Endothelial cell of umbilical vein (primary cell): ENCODE results near the gene BCAS3. TPM values are rescaled to one million over a fixed set of nuclear protein-coding genes. Genes with fewer than 3 reads are reported as not detected.

Experiments
- BruUV-seq: library from RNA; stranded (reverse); fragments of 400-500 nt; replicated peaks from 2 replicates; lab custom pipeline; 2021; lab: Mats Ljungman, UMichigan
- CTCF ChIA-PET: fragments of 300-600, 350-600 bp; sonication (Branson Sonifier 250); formaldehyde crosslinking; loops from one replicate; lab custom pipeline; 2021; ENCODE audit warnings: antibody characterized with exemption, inconsistent platforms; lab: Charles Lee
- POLR2A ChIA-PET: fragments of 300-600, 350-600 bp; sonication (Branson Sonifier 250); formaldehyde crosslinking; loops from one replicate; lab custom pipeline; 2021; ENCODE audit warnings: antibody characterized with exemption, inconsistent platforms; lab: Charles Lee
- DNase-seq: peaks from one replicate; pipeline ENCODE4 v3.0.0-alpha.2; 2011; ENCODE audit warnings: low read depth, low spot score
- FAIRE-seq: peaks from 2 replicates; lab custom pipeline; 2011; peaks lifted over from hg19 to GRCh38; lab: Jason Lieb, UNC
- H2AFZ ChIP-seq: 2 replicates; pipeline ENCODE4 v1.6.0; 2012; ENCODE audit warnings: low read depth, low read length, control low read depth, inconsistent platforms
- H3K27ac ChIP-seq: 2 replicates; pipeline ENCODE4 v1.5.1; 2011; ENCODE audit warnings: low read depth, mild to moderate bottlenecking, control low read depth, low read length, moderate library complexity; ENCODE audit not compliant: insufficient read depth
- H3K27me3 ChIP-seq, 2 experiments: 2 replicates each; pipeline versions ENCODE4 v1.6.0 to v1.6.1; 2011; ENCODE audit warnings: low read length in 2 of 2, mixed read lengths in 1 of 2; ENCODE audit not compliant: control insufficient read depth in 2 of 2, insufficient read depth in 2 of 2
- H3K36me3 ChIP-seq, 2 experiments: 2 replicates in 1 of 2; 3 replicates in 1 of 2; pipeline ENCODE4 v1.5.1; 2011; ENCODE audit warnings: low read length in 2 of 2, mild to moderate bottlenecking in 1 of 2, moderate library complexity in 1 of 2; ENCODE audit not compliant: control insufficient read depth in 2 of 2, insufficient read depth in 2 of 2; ENCODE audit errors: extremely low read depth in 1 of 2
- H3K4me1 ChIP-seq: 3 replicates; pipeline ENCODE4 v1.5.1; 2011; ENCODE audit warnings: mild to moderate bottlenecking, low read length; ENCODE audit not compliant: control insufficient read depth, insufficient read depth; ENCODE audit errors: extremely low read depth
- H3K4me2 ChIP-seq: 2 replicates; pipeline ENCODE4 v1.6.1; 2011; ENCODE audit warnings: low read length, control low read depth, mixed read lengths; ENCODE audit not compliant: insufficient read depth
- H3K4me3 ChIP-seq, 3 experiments: fragments of 200-600 bp in 1 of 3; sonication (generic), shearing (Covaris generic) in 1 of 3; replicated peaks in 1 of 3; 2 replicates each; pipeline ENCODE4 v1.5.1; 2011 to 2016; ENCODE audit warnings: control low read depth in 3 of 3, low read length in 3 of 3, mild to moderate bottlenecking in 2 of 3, inconsistent platforms in 1 of 3, low read depth in 1 of 3, moderate library complexity in 1 of 3; ENCODE audit not compliant: insufficient read depth in 1 of 3
- H3K79me2 ChIP-seq: 2 replicates; pipeline ENCODE4 v1.6.0; 2012; ENCODE audit warnings: low read length, inconsistent platforms; ENCODE audit not compliant: control insufficient read depth, insufficient read depth
- H3K9ac ChIP-seq: replicated peaks from 2 replicates; pipeline ENCODE3; 2011; ENCODE audit warnings: low read length, control low read depth; ENCODE audit not compliant: insufficient read depth; ENCODE audit errors: extremely low read depth
- H3K9me1 ChIP-seq: replicated peaks from 3 replicates; pipeline ENCODE4 v1.6.0; 2011; ENCODE audit warnings: mild to moderate bottlenecking, low read length; ENCODE audit not compliant: control insufficient read depth, insufficient read depth; ENCODE audit errors: extremely low read depth
- H3K9me3 ChIP-seq: replicated peaks from 2 replicates; pipeline ENCODE4 v1.5.1; 2012; ENCODE audit warnings: low read length, inconsistent platforms; ENCODE audit not compliant: control insufficient read depth, insufficient read depth
- H4K20me1 ChIP-seq: replicated peaks from 2 replicates; pipeline ENCODE3; 2011; ENCODE audit warnings: mild to moderate bottlenecking, low read length; ENCODE audit not compliant: control insufficient read depth, insufficient read depth; ENCODE audit errors: extremely low read depth
- CTCF ChIP-seq, 2 donors: IDR thresholded peaks; 1 replicate in 1 of 2; 2 replicates in 1 of 2; pipeline ENCODE4 v1.5.1; 2011; ENCODE audit warnings: low read length in 2 of 2, mild to moderate bottlenecking in 2 of 2, moderate library complexity in 2 of 2, control low read depth in 1 of 2, inconsistent platforms in 1 of 2, low read depth in 1 of 2; ENCODE audit not compliant: insufficient read depth in 1 of 2; ENCODE audit errors: extremely low read depth in 1 of 2
- EZH2 ChIP-seq: IDR thresholded peaks from 2 replicates; pipeline ENCODE4 v1.6.1; 2012; ENCODE audit warnings: borderline replicate concordance, low read depth, mild to moderate bottlenecking, moderate library complexity, low read length, inconsistent platforms; ENCODE audit not compliant: severe bottlenecking
- FOS ChIP-seq: IDR thresholded peaks from 2 replicates; pipeline ENCODE4 v1.6.1; 2011; ENCODE audit warnings: mild to moderate bottlenecking, low read length, moderate library complexity, borderline replicate concordance; ENCODE audit not compliant: insufficient read depth
- GATA2 ChIP-seq: IDR thresholded peaks from 2 replicates; pipeline ENCODE4 v1.7.0; 2011; ENCODE audit warnings: low read depth, mild to moderate bottlenecking, moderate library complexity, mixed read lengths, low read length; ENCODE audit not compliant: insufficient read length, insufficient read depth
- JUN ChIP-seq: IDR thresholded peaks from 2 replicates; pipeline ENCODE4 v1.6.1; 2011; ENCODE audit warnings: borderline replicate concordance, low read depth; ENCODE audit not compliant: insufficient read length, insufficient read depth
- MAX ChIP-seq: IDR thresholded peaks from 2 replicates; pipeline ENCODE4 v1.6.1; 2011; ENCODE audit not compliant: insufficient read depth, insufficient read length
- MYC ChIP-seq: IDR thresholded peaks from one replicate; pipeline ENCODE4 v1.6.1; 2011; ENCODE audit warnings: mild to moderate bottlenecking, low read depth, low read length
- POLR2A ChIP-seq: IDR thresholded peaks from 2 replicates; pipeline ENCODE4 v1.6.1; 2012; ENCODE audit warnings: low read depth, mild to moderate bottlenecking, control low read depth, low read length
- POLR2AphosphoS5 ChIP-seq: IDR thresholded peaks from 2 replicates; pipeline ENCODE4 v1.6.1; 2012; ENCODE audit warnings: low read depth, mild to moderate bottlenecking, control low read depth, low read length, moderate library complexity; ENCODE audit not compliant: insufficient read depth
- dilution Hi-C: fragments of 300-500 bp; cut with MboI; formaldehyde crosslinking; loops from one replicate; pipeline ENCODE4 v1.15.0; 2019; ENCODE audit warnings: low sequenced_read_pairs; ENCODE audit not compliant: extremely low pct_ligation_motif_present
- intact Hi-C: fragments of 100-400 bp; cut with micrococcal nuclease; formaldehyde crosslinking; loops from one replicate; pipeline ENCODE4 v1.10.0; 2022
- polyA plus RNA-seq, 4 experiments: library from polyadenylated mRNA; depleted of rRNA in 3 of 4; stranded (reverse) in 3 of 4; unstranded in 1 of 4; fragments of >200 nt; gene quantifications; 2 replicates each; pipeline versions ENCODE4 v1.2.1 to v1.2.3, GENCODE V29; 2011 to 2012; ENCODE audit warnings: missing spikeins in 1 of 4
- total RNA-seq: library from RNA; stranded (reverse); gene quantifications from 2 replicates; pipeline ENCODE4 v1.2.3, GENCODE V29; 2021

Gene BCAS3
- total and polyA plus RNA-seq, 2 donors (not counting 3 experiments of a cell fraction or from before 2014, with no cell fraction given) = 8.2 to 16.0 TPM

GRCh38 chr17:61205931-61206330, 528.3 kb downstream of the BCAS3 start:
- Histone ChIP-seq H2AFZ (no peak overlapping the region), H3K27ac (no peak overlapping the region), H3K4me2 (no peak overlapping the region), H3K4me1 (no peaks in the 10 kb centered on the region), H4K20me1 (no peaks in the 10 kb centered on the region), H3K4me3 (no peak overlapping the region), H3K9ac (no peak overlapping the region), H3K9me3 (no peaks in the 10 kb centered on the region), H3K27me3 (peaks cover 1 to 4% of the 10 kb centered on the region in 2 experiments), H3K36me3 (no peaks in the 10 kb centered on the region), H3K79me2 (no peaks in the 10 kb centered on the region), H3K9me1 (no peaks in the 10 kb centered on the region)
- intact Hi-C loops = no loop called here
- ChIA-PET CTCF (no interaction called here), POLR2A (no interaction called here)
- DNase-seq (no peak), FAIRE-seq (no peak)
- TF ChIP-seq MAX (no peak), CTCF (IDR thresholded peaks at IDR 0.05; ENCODE audit: extremely low read depth in 1 of 2, insufficient read depth in 1 of 2, low read depth in 1 of 2, low read length in 2 of 2) (no peak), EZH2 (no peak), MYC (no peak), GATA2 (no peak), FOS (no peak), JUN (no peak), POLR2AphosphoS5 (no peak), POLR2A (no peak)
- dilution Hi-C loops = no loop called here
- BruUV-seq = no TSS peak
